ENCODE results near the gene GSDMA.
A peak's percentile ranks its signal among the peaks of the same experiment; 100 is the strongest.

The GSDMA gene

GRCh38 chr17:39962642-39963220 lies at the start of gene GSDMA:
Gene GSDMA (plus strand): TSS chr17:39963004. CDS start chr17:39965688, 2,684 bp downstream.
- Histone ChIP-seq H3K9ac (ENCODE audit: low read length) (no peak within 1 kb of the TSS), H3K27me3 (replicated peaks; ENCODE audit: control insufficient read depth, insufficient read depth, low read length) (no peaks in the 10 kb centered on the region), H3K36me3 (ENCODE audit: control insufficient read depth, insufficient read depth, low read length, severe bottlenecking) (no peaks in the 10 kb centered on the region), H3K9me3 (ENCODE audit: control insufficient read depth, low read length) (no peaks in the 10 kb centered on the region), H3K4me1 (ENCODE audit: control insufficient read depth, insufficient read depth, low read length) (no peaks in the 10 kb centered on the region), H3K4me3 (ENCODE audit: low read length) (no peak within 1 kb of the TSS)
- no peak for DNase-seq (ENCODE audit: low read depth)

GRCh38 chr17:39913989-39914388 lies 48.8 kb upstream of the GSDMA start:
- H3K9ac ChIP-seq (ENCODE audit: low read length) = no peak overlapping the region
- H3K4me1 ChIP-seq (ENCODE audit: control insufficient read depth, insufficient read depth, low read length) = peaks cover 19% of the 10 kb centered on the region
- H3K4me3 ChIP-seq (ENCODE audit: low read length) = no peak overlapping the region
- DNase-seq (ENCODE audit: low read depth) = no peak
- no peaks in the 10 kb centered on the region for H3K9me3 ChIP-seq (ENCODE audit: control insufficient read depth, low read length)
- peaks cover 28% of the 10 kb centered on the region for H3K36me3 ChIP-seq (ENCODE audit: control insufficient read depth, insufficient read depth, low read length, severe bottlenecking)
- no peaks in the 10 kb centered on the region for H3K27me3 ChIP-seq (replicated peaks; ENCODE audit: control insufficient read depth, insufficient read depth, low read length)

- peak overlapping the region; percentile 4 for H3K4me3 ChIP-seq (ENCODE audit: low read length)
- H3K4me1 ChIP-seq (ENCODE audit: control insufficient read depth, insufficient read depth, low read length) = peaks cover 19% of the 10 kb centered on the region
- H3K9me3 ChIP-seq (ENCODE audit: control insufficient read depth, low read length) = no peaks in the 10 kb centered on the region
- H3K27me3 ChIP-seq (replicated peaks; ENCODE audit: control insufficient read depth, insufficient read depth, low read length) = no peaks in the 10 kb centered on the region
- peak overlapping the region; percentile 57 for H3K9ac ChIP-seq (ENCODE audit: low read length)
- peaks cover 26% of the 10 kb centered on the region for H3K36me3 ChIP-seq (ENCODE audit: control insufficient read depth, insufficient read depth, low read length, severe bottlenecking)
- no peak for DNase-seq (ENCODE audit: low read depth)
Measured at GRCh38 chr17:39915559-39915958, 47.2 kb upstream of the GSDMA start.

GRCh38 chr17:39916918-39917317 lies 45.9 kb upstream of the GSDMA start:
- DNase-seq (ENCODE audit: low read depth) = no peak

GRCh38 chr17:39919087-39919683 lies 43.6 kb upstream of the GSDMA start:
- Histone ChIP-seq H3K4me1 (ENCODE audit: control insufficient read depth, insufficient read depth, low read length) (peaks cover 37% of the 10 kb centered on the region), H3K36me3 (ENCODE audit: control insufficient read depth, insufficient read depth, low read length, severe bottlenecking) (peaks cover 53% of the 10 kb centered on the region), H3K9me3 (ENCODE audit: control insufficient read depth, low read length) (no peaks in the 10 kb centered on the region), H3K9ac (ENCODE audit: low read length) (no peak overlapping the region), H3K27me3 (replicated peaks; ENCODE audit: control insufficient read depth, insufficient read depth, low read length) (no peaks in the 10 kb centered on the region), H3K4me3 (ENCODE audit: low read length) (no peak overlapping the region)
- DNase-seq (ENCODE audit: low read depth) = no peak

More at GRCh38 chr17:39916918-39917317, 45.9 kb upstream of the GSDMA start:
- no peaks in the 10 kb centered on the region for H3K9me3 ChIP-seq (ENCODE audit: control insufficient read depth, low read length)
- H3K36me3 ChIP-seq (ENCODE audit: control insufficient read depth, insufficient read depth, low read length, severe bottlenecking) = peaks cover 37% of the 10 kb centered on the region
- H3K9ac ChIP-seq (ENCODE audit: low read length) = no peak overlapping the region
- peaks cover 22% of the 10 kb centered on the region for H3K4me1 ChIP-seq (ENCODE audit: control insufficient read depth, insufficient read depth, low read length)
- H3K27me3 ChIP-seq (replicated peaks; ENCODE audit: control insufficient read depth, insufficient read depth, low read length) = no peaks in the 10 kb centered on the region
- H3K4me3 ChIP-seq (ENCODE audit: low read length) = no peak overlapping the region

GRCh38 chr17:39920218-39921210 lies 42.3 kb upstream of the GSDMA start:
- no peak for DNase-seq (ENCODE audit: low read depth)
- peaks cover 45% of the 10 kb centered on the region for H3K4me1 ChIP-seq (ENCODE audit: control insufficient read depth, insufficient read depth, low read length)
- H3K4me3 ChIP-seq (ENCODE audit: low read length) = no peak overlapping the region
- peaks cover 52% of the 10 kb centered on the region for H3K36me3 ChIP-seq (ENCODE audit: control insufficient read depth, insufficient read depth, low read length, severe bottlenecking)
- no peaks in the 10 kb centered on the region for H3K9me3 ChIP-seq (ENCODE audit: control insufficient read depth, low read length)
- H3K9ac ChIP-seq (ENCODE audit: low read length) = no peak overlapping the region
- H3K27me3 ChIP-seq (replicated peaks; ENCODE audit: control insufficient read depth, insufficient read depth, low read length) = no peaks in the 10 kb centered on the region

- peaks cover 44% of the 10 kb centered on the region for H3K4me1 ChIP-seq (ENCODE audit: control insufficient read depth, insufficient read depth, low read length)
- no peak for DNase-seq (ENCODE audit: low read depth)
- no peaks in the 10 kb centered on the region for H3K9me3 ChIP-seq (ENCODE audit: control insufficient read depth, low read length)
- H3K36me3 ChIP-seq (ENCODE audit: control insufficient read depth, insufficient read depth, low read length, severe bottlenecking) = peaks cover 52% of the 10 kb centered on the region
- no peak overlapping the region for H3K9ac ChIP-seq (ENCODE audit: low read length)
- H3K27me3 ChIP-seq (replicated peaks; ENCODE audit: control insufficient read depth, insufficient read depth, low read length) = no peaks in the 10 kb centered on the region
- no peak overlapping the region for H3K4me3 ChIP-seq (ENCODE audit: low read length)
Measured at GRCh38 chr17:39921323-39921722, 41.5 kb upstream of the GSDMA start.

- H3K36me3 ChIP-seq (ENCODE audit: control insufficient read depth, insufficient read depth, low read length, severe bottlenecking) = peaks cover 47% of the 10 kb centered on the region
- H3K9ac ChIP-seq (ENCODE audit: low read length) = peak overlapping the region; percentile 3
- H3K9me3 ChIP-seq (ENCODE audit: control insufficient read depth, low read length) = no peaks in the 10 kb centered on the region
- H3K27me3 ChIP-seq (replicated peaks; ENCODE audit: control insufficient read depth, insufficient read depth, low read length) = no peaks in the 10 kb centered on the region
- DNase-seq (ENCODE audit: low read depth) = no peak
- H3K4me3 ChIP-seq (ENCODE audit: low read length) = no peak overlapping the region
- H3K4me1 ChIP-seq (ENCODE audit: control insufficient read depth, insufficient read depth, low read length) = peaks cover 42% of the 10 kb centered on the region
Measured at GRCh38 chr17:39922006-39922405, 40.8 kb upstream of the GSDMA start.

GRCh38 chr17:39923230-39923629 lies 39.6 kb upstream of the GSDMA start:
- Histone ChIP-seq H3K36me3 (ENCODE audit: control insufficient read depth, insufficient read depth, low read length, severe bottlenecking) (peaks cover 47% of the 10 kb centered on the region), H3K9ac (ENCODE audit: low read length) (no peak overlapping the region)
- DNase-seq (ENCODE audit: low read depth) = no peak

GRCh38 chr17:39923836-39924690 lies 38.7 kb upstream of the GSDMA start:
- peak overlapping the region; percentile 36 for H3K9ac ChIP-seq (ENCODE audit: low read length)
- DNase-seq (ENCODE audit: low read depth) = no peak
- peaks cover 58% of the 10 kb centered on the region for H3K4me1 ChIP-seq (ENCODE audit: control insufficient read depth, insufficient read depth, low read length)
- no peaks in the 10 kb centered on the region for H3K27me3 ChIP-seq (replicated peaks; ENCODE audit: control insufficient read depth, insufficient read depth, low read length)
- peaks cover 45% of the 10 kb centered on the region for H3K36me3 ChIP-seq (ENCODE audit: control insufficient read depth, insufficient read depth, low read length, severe bottlenecking)
- H3K9me3 ChIP-seq (ENCODE audit: control insufficient read depth, low read length) = no peaks in the 10 kb centered on the region
- H3K4me3 ChIP-seq (ENCODE audit: low read length) = peak overlapping the region; percentile 17

More at GRCh38 chr17:39923230-39923629, 39.6 kb upstream of the GSDMA start:
- no peaks in the 10 kb centered on the region for H3K9me3 ChIP-seq (ENCODE audit: control insufficient read depth, low read length)
- H3K4me1 ChIP-seq (ENCODE audit: control insufficient read depth, insufficient read depth, low read length) = peaks cover 49% of the 10 kb centered on the region
- H3K4me3 ChIP-seq (ENCODE audit: low read length) = no peak overlapping the region
- H3K27me3 ChIP-seq (replicated peaks; ENCODE audit: control insufficient read depth, insufficient read depth, low read length) = no peaks in the 10 kb centered on the region

Data from adipocyte (in vitro differentiated cells).